IPS-20b (cell line): ENCODE measurements around the gene LHX8.
"Not testable (repeated sequence)": the region's sequence is repeated elsewhere in the genome, so short reads cannot be mapped to it uniquely, and the experiment has no call there.

Source experiments
- H3K27ac ChIP-seq: one replicate; pipeline ENCODE4 v1.5.1; 2013; ENCODE audit warnings: low read length
- H3K27me3 ChIP-seq: 2 replicates; pipeline ENCODE4 v1.6.1; 2013; ENCODE audit warnings: mild to moderate bottlenecking, low read length, inconsistent platforms; ENCODE audit not compliant: insufficient read depth
- H3K36me3 ChIP-seq: 2 replicates; pipeline ENCODE4 v1.6.1; 2013; ENCODE audit warnings: low read depth, mild to moderate bottlenecking, inconsistent platforms, low read length, moderate library complexity; ENCODE audit not compliant: insufficient read depth
- H3K4me1 ChIP-seq: 2 replicates; pipeline ENCODE4 v1.6.1; 2013; ENCODE audit warnings: mild to moderate bottlenecking, control low read depth, inconsistent platforms, low read length, moderate library complexity; ENCODE audit not compliant: insufficient read depth
- H3K4me3 ChIP-seq: 2 replicates; pipeline ENCODE4 v1.5.1; 2013; ENCODE audit warnings: mild to moderate bottlenecking, low read length, inconsistent platforms
- H3K9ac ChIP-seq: 2 replicates; pipeline ENCODE4 v1.6.1; 2013; ENCODE audit warnings: low read depth, mild to moderate bottlenecking, inconsistent platforms, low read length, moderate library complexity
- H3K9me3 ChIP-seq: 2 replicates; pipeline ENCODE4 v1.6.1; 2013; ENCODE audit warnings: mild to moderate bottlenecking, low read depth, low read length, inconsistent platforms; ENCODE audit not compliant: insufficient read depth

The LHX8 gene

GRCh38 chr1:75172556-75172955, 38.4 kb downstream of the LHX8 start:
- Histone ChIP-seq H3K4me3 (no peak overlapping the region), H3K27ac (no peak overlapping the region), H3K9me3 (no peaks in the 10 kb centered on the region), H3K36me3 (no peaks in the 10 kb centered on the region), H3K4me1 (no peaks in the 10 kb centered on the region), H3K9ac (no peak overlapping the region), H3K27me3 (no peaks in the 10 kb centered on the region)

DNA sequence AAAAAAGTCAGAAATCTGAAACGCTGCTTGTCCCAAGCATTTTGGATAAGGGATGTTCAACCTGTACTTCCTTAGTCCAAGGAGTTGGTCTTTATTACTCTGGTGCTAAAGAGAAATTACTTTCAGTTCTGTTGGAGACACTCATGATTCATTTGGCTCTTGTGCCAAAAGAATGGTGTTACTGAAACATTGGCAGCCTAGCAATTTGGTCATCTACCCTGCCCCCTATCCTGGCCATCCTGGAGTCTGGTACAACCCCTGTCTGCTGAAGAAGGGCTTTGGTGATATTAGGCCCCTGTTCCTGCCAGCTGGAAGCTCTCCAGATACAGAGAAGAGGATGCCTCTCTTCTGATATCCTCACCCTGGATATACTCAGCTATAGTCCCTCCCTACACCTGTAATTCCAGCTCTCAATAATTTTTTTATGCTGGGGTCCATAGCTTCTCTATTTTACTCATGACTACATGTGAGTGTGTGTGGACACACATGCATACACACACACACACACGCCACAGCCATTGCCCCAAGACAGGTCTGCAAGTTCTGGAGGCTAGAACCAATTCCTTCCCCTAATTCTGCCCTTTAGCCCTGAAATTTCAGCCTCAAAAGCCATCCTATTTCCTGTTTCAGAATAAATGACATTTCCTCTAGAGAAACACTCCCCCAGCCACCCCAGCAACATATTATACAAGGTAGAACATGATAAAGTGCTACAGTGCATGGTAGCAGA, 40.0 kb downstream of the LHX8 start:
- Histone ChIP-seq H3K4me3 (no peak overlapping the region), H3K27ac (no peak overlapping the region), H3K36me3 (no peaks in the 10 kb centered on the region), H3K4me1 (no peaks in the 10 kb centered on the region), H3K27me3 (no peaks in the 10 kb centered on the region), H3K9ac (no peak overlapping the region), H3K9me3 (no peaks in the 10 kb centered on the region)

DNA sequence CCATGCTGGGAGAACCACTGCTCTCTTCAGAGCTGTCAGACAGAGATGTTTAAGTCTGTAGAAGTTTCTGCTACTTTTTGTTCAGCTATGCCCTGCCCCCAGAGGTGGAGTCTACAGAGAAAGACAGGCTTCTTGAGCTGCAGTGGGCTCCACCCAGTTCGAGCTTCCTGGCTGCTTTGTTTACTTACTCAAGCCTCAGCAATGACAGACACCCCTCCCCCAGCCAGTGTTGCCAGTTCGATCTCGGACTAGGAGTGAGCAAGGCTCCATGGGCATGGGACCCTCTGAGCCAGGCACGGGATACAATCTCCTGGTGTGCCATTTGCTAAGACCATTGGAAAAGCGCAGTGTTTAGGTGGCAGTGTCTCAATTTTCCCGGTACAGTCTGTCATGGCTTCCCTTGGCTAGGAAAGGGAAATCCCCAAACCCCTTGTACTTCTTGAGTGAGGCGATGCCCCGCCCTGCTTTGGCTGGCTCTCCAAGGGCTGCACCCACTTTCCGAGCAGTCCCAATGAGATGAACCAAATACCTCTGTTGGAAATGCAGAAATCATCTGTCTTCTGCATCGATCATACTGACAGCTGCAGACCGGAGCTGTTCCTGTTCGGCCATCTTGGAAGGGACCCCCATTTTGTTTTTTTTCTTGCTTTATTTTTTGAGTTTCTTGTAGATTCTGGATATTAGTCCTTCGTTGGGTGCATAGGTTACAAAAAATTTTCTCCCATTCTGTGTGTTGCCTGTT, 47.2 kb downstream of the LHX8 start:
- not testable (repeated sequence) for H3K27me3 ChIP-seq, H3K9me3 ChIP-seq, H3K9ac ChIP-seq, H3K36me3 ChIP-seq, H3K4me1 ChIP-seq, H3K4me3 ChIP-seq, H3K27ac ChIP-seq

DNA sequence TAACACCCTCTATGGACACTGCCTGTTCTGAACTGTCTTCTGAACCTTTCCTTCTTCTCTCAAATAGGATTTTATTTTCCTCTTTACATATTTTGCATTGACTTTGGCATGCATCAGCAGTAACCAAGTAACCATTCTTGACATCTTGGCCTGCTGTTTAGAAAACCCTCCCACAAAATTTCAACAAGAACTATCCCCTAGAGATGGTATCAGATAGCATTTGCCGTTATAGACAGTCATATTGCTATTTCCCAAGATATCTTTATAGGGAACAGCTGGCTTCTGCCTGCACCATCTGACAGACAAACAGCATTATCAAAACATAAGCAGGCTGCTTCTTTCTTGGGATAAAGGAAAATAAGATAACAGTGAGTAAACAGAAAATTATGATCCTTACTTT, 54.7 kb downstream of the LHX8 start:
- Histone ChIP-seq H3K4me1 (no peaks in the 10 kb centered on the region), H3K27ac (no peak overlapping the region), H3K9me3 (no peaks in the 10 kb centered on the region), H3K27me3 (no peaks in the 10 kb centered on the region), H3K36me3 (no peaks in the 10 kb centered on the region), H3K4me3 (no peak overlapping the region), H3K9ac (no peak overlapping the region)

DNA sequence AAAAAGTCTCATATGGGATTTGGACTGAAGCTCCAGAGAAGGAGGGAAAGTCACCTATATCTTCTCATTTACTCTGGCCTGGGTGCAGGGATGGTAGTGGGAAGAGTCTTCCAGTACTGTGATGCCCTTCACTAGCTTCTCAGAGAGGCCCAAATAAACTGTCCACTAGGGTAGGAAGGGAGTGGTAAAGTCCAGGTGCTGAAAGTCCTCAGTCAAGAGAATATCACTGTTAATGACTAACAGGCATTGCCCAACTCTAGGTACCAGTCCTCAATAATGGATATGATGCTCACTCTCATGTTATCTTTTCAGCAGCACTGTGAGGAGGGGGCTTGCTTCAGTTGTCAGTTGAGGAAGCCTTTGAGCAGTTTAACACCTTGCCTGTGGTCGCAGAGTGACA, 64.0 kb downstream of the LHX8 start:
- no peaks in the 10 kb centered on the region for H3K9me3 ChIP-seq
- H3K4me3 ChIP-seq, result no peak overlapping the region

DNA sequence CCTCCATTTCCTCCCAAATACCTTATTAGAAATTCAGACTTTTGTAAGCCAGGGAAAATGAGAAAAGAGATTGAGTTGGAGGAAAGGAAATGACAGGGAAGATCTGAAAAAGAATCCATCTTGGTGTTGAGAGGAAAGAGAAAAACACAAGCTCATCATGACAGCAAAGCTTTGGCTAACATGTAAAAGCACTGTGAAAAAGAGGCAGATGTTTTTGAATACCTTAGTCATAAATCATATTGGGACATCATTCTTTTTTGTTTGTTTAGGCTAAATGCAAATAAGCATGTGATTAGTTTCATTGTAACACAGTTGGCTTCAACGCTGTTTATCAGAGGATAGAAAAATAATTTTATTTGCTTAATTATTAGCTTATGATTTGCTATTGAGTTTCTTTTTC, 64.6 kb downstream of the LHX8 start:
- Histone ChIP-seq H3K4me3 (no peak overlapping the region), H3K4me1 (0 out of 2 replicates have a peak, but pooled peaks cover 3% of the 10 kb centered on the region), H3K36me3 (no peaks in the 10 kb centered on the region), H3K9me3 (no peaks in the 10 kb centered on the region), H3K9ac (no peak overlapping the region), H3K27ac (no peak overlapping the region), H3K27me3 (no peaks in the 10 kb centered on the region)

More for the DNA sequence above, 64.0 kb downstream of the LHX8 start:
- Histone ChIP-seq H3K4me1 (no peaks in the 10 kb centered on the region), H3K27me3 (no peaks in the 10 kb centered on the region), H3K36me3 (no peaks in the 10 kb centered on the region), H3K27ac (no peak overlapping the region), H3K9ac (no peak overlapping the region)

DNA sequence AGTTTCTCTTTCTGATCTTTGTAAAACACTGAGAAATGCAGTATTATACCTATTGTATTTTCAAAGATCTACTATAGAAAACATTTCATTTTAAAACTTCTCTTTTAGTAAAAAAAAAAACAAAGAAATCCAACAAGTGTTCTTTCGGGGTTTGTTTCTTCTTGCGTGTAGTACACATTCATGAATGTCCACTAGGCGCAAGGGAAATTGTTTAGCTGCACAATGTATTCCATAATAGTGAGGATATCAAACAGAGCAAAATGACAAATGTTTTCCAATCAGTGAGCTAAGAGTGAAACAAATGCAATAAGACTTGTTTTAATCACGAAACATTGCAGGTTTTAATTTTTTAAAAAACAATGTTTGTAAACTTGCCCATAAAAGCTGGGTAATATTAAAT, 68.6 kb downstream of the LHX8 start:
- no peaks in the 10 kb centered on the region for H3K27me3 ChIP-seq

GRCh38 chr1:75203415-75204277, 69.5 kb downstream of the LHX8 start:
- no peaks in the 10 kb centered on the region for H3K27me3 ChIP-seq
- no peaks in the 10 kb centered on the region for H3K9me3 ChIP-seq
- no peak overlapping the region for H3K4me3 ChIP-seq
- no peak overlapping the region for H3K9ac ChIP-seq
- no peak overlapping the region for H3K27ac ChIP-seq
- H3K4me1 ChIP-seq, result 0 out of 2 replicates have a peak, but pooled peaks cover 3% of the 10 kb centered on the region
- no peaks in the 10 kb centered on the region for H3K36me3 ChIP-seq

More for the DNA sequence above, 68.6 kb downstream of the LHX8 start:
- Histone ChIP-seq H3K4me1 (0 out of 2 replicates have a peak, but pooled peaks cover 3% of the 10 kb centered on the region), H3K9me3 (no peaks in the 10 kb centered on the region), H3K4me3 (no peak overlapping the region), H3K9ac (no peak overlapping the region), H3K27ac (no peak overlapping the region), H3K36me3 (no peaks in the 10 kb centered on the region)

GRCh38 chr1:75208862-75209261, 74.7 kb downstream of the LHX8 start:
- H3K36me3 ChIP-seq, result no peaks in the 10 kb centered on the region

More at GRCh38 chr1:75208862-75209261, 74.7 kb downstream of the LHX8 start:
- H3K4me3 ChIP-seq, result no peak overlapping the region
- H3K27ac ChIP-seq, result no peak overlapping the region
- no peaks in the 10 kb centered on the region for H3K4me1 ChIP-seq
- no peaks in the 10 kb centered on the region for H3K9me3 ChIP-seq
- no peaks in the 10 kb centered on the region for H3K27me3 ChIP-seq
- H3K9ac ChIP-seq, result no peak overlapping the region
